ENCODE measurements around the gene LMO7.

GRCh38 chr13:75637181-75637750 is 1.1 kb downstream of the LMO7 start:
- TF ChIP-seq CTCF (IDR thresholded peaks at IDR 0.05): no peak
- no peak for TF ChIP-seq SIN3A (IDR thresholded peaks at IDR 0.05; ENCODE audit: borderline replicate concordance, insufficient read depth, low read depth, low read length)
- TF ChIP-seq POLR2AphosphoS5 (IDR thresholded peaks at IDR 0.05; ENCODE audit: low read depth, low read length): no peak

Measured in Panc1 (cell line).